ENCODE results near the gene OR12D2.
"Not testable (repeated sequence)": the region's sequence is repeated elsewhere in the genome, so short reads cannot be mapped to it uniquely, and the experiment has no call there.

The OR12D2 gene, protein sequence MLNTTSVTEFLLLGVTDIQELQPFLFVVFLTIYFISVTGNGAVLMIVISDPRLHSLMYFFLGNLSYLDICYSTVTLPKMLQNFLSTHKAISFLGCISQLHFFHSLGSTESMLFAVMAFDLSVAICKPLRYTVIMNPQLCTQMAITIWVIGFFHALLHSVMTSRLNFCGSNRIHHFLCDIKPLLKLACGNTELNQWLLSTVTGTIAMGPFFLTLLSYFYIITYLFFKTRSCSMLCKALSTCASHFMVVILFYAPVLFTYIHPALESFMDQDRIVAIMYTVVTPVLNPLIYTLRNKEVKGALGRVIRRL

GRCh38 chr6:29395331-29395730, at the start of gene OR12D2:
Gene OR12D2 (plus strand): TSS chr6:29395631. CDS start chr6:29396700, 1,069 bp downstream.
- DNase-seq, result no peak

GRCh38 chr6:29349348-29349747, 46.1 kb upstream of the OR12D2 start:
- not testable (repeated sequence) for DNase-seq

- no peak for DNase-seq
These were observed 40.5 kb upstream of the OR12D2 start for GRCh38 chr6:29354980-29355379.

GRCh38 chr6:29355603-29356002, 39.8 kb upstream of the OR12D2 start:
- no peak for DNase-seq

- DNase-seq, result no peak
These were observed 26.7 kb upstream of the OR12D2 start, which contains the start of gene OR5V1 for GRCh38 chr6:29368765-29369164. Gene OR5V1 (minus strand): TSS chr6:29368865. CDS start chr6:29356195, 12,670 bp downstream.

DNA sequence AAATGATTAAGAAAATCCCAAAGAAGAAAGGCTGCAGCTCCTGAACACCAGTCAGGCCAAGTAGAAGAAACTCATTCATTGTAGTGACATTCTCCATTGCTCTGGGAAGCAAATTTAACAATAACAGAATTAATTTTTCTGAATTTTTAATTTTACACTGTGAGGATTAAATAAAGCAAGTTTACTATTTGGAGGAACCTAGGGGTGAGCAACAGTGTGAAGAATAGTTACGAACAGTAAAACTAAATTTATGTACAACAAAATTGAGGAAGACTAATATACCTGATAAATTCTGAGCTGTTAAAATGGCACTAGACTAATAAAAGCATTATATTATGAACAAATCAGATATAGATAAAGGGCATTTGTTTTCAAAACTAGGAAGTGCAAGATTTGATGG, 20.2 kb upstream of the OR12D2 start, which contains the start of gene OR12D3:
Gene OR12D3 (minus strand): TSS at position 101 of the 400 bp plus-strand sequence. CDS start 4 bp downstream, at position 97.
- no peak for DNase-seq

DNA sequence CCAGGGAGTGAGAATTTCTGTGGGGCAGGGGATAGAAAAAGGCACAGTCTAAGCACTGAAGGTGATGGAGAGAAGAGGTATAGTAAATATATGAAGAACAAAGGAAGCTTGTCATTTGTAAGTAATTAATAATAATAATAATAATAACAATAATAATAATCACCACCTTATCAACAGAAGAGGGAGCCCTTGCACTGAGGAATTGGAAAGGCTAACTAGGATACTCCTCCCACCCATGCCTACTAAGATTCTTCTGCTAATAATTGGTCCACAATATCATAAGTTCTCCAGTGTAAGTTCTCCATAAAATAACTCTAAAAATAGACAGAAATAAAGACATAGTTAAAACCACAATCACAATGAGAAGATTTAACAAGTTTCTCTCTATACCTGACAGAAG, 19.4 kb upstream of the OR12D2 start:
- no peak for DNase-seq

GRCh38 chr6:29388533-29388932, 6.9 kb upstream of the OR12D2 start:
- no peak for DNase-seq

GRCh38 chr6:29399525-29399924, 4.1 kb downstream of the OR12D2 start:
- DNase-seq, result no peak

DNA sequence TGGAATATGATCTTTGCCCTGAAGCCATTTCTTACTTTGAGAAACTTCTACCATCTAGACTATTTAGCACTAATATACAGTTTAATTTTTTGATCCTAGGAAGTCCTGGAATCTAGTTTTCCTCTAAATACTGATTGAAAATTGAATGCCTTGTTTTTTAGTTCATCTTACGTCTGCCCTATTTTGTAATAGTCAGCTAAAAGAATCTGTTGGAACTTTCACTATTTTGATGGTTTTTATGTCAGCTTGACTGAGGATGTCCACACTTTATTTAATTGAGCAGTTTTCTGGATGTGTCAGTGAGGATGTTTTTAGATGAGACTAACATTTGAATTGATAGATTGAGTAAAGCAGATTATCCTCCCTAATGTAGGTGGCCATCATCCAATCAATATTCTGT, 8.4 kb downstream of the OR12D2 start:
- DNase-seq, result no peak

DNA sequence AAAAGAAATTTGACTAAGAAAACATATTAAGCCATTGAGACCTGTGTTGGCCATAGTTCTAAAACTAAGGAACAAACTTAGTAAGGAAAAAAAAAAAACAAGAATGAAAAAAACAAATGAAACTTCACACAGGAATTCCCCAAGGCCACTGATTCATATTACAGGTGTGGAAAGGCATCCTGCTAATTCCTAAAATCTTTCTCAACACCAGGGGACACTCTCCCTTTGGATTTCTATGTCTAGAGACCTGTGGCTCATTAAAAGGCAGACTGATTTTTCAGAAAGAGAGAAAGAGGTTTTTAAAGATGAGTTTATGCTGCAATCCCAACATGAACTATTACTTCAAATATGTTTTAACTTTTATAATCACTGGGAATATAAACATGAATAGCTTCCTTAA, 19.2 kb downstream of the OR12D2 start, which contains the start of gene OR12D1:
Gene OR12D1 (plus strand): TSS at position 341 of the 400 bp plus-strand sequence.
- DNase-seq, result no peak

DNA sequence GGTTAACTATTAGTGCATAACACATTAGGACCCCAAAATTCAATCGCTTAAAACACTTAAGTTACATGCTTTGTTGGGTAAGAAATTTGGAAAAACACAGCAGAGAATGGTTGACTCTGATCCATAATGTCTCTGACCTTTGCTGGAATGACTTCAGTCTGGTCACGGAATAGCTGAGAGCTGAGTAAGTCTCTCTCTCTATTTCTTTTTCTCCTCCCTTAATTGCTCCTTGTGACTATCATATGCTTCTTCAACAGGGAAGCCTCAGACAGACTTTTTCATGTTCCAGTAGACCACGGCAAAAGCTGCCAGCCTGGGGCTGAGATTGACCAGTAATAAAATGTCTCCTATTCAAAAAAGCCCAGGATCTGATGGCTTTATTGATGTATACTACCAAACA, 24.1 kb downstream of the OR12D2 start:
- no peak for DNase-seq

GRCh38 chr6:29424168-29424567, 28.7 kb downstream of the OR12D2 start:
- no peak for DNase-seq

- no peak for DNase-seq
These were observed 29.1 kb downstream of the OR12D2 start for GRCh38 chr6:29424575-29424974.

DNA sequence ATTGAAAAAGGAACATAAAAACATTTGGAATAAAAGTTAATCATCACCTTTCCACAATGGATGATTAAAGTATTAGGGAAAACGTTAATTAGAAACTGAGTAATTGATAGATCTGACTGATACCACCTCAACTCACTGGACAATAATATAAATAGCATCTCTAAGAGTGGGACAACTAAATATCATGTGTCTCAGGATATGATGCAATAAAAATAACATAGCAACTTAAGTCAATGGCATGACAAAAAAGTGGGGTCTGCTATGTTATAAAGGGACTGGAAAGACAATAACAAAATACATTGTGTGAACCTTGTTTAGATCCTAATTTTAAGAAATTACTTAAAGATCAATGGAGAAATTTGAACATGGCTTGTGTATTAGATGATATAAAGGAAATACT, 29.6 kb downstream of the OR12D2 start:
- DNase-seq, result no peak

DNA sequence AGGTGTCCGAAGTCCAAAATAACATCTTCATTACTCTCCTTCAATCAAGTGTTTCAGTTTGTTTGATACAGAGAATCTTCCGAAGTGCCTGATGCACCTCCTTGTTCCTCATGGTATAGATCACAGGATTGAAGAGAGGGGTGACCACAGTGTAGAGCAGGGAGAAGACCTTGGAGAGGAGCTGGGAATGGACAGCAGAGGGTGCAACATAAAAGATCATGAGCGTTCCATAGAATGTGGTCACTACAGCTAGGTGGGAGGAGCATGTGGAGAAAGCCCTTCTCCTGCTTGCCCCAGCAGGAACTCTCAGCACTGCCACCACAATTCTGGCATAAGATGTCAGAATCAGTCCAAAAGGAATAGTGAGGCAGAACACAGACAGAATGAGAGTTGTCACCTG, 31.2 kb downstream of the OR12D2 start:
- DNase-seq, result no peak

GRCh38 chr6:29436730-29437129, 41.3 kb downstream of the OR12D2 start:
- not testable (repeated sequence) for DNase-seq

GRCh38 chr6:29439006-29439405, 43.6 kb downstream of the OR12D2 start, which contains the start of gene OR10C1:
Gene OR10C1 (plus strand): TSS chr6:29439306. CDS start chr6:29440016, 710 bp downstream.
- DNase-seq, result no peak

GRCh38 chr6:29442719-29443118, 47.3 kb downstream of the OR12D2 start:
- DNase-seq, result no peak

DNA sequence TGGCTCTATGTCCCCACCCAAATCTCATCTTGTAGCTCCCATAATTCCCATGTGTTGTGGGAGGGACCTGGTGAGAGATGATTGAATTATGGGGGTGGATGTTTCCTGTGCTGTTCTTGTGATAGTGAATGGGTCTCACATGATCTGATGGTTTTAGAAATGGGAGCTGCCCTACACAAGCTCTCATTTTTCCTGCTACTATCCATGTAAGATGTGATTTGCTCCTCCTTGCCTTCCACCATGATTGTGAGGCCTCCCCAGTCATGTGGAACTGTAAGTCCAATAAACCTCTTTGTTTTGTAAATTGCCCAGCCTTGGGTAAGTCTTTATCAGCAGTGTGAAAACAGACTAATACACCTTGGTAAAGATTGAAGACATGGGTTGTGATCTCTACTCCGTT, 48.6 kb downstream of the OR12D2 start:
- DNase-seq, result not testable (repeated sequence)
